Left renal cortex interstitium (tissue), 4 donors: ENCODE measurements around the gene ZACN. TPM values are rescaled to one million over a fixed set of nuclear protein-coding genes. Genes with fewer than 3 reads are reported as not detected.
"Not testable (repeated sequence)": the region's sequence is repeated elsewhere in the genome, so short reads cannot be mapped to it uniquely, and the experiment has no call there.

Experiments used
- DNase-seq, 4 donors: peaks; one replicate each; pipeline ENCODE4 v3.0.0-alpha.2; 2013; ENCODE audit warnings: low read depth in 4 of 4, low spot score in 2 of 4, missing footprints in 1 of 4
- polyA plus RNA-seq, 4 donors: library from polyadenylated mRNA; unstranded; fragments of 120-200 nt; gene quantifications; one replicate each; pipeline ENCODE4 v1.2.1, GENCODE V29; 2013; ENCODE audit not compliant: insufficient read length in 4 of 4

The ZACN gene
- polyA plus RNA-seq, 4 donors: 14.3 to 25.9 (median 21.9) TPM

- no peak for DNase-seq
Observed at GRCh38 chr17:76053246-76054111, 25.5 kb upstream of the ZACN start.

GRCh38 chr17:76054112-76054476, 24.9 kb upstream of the ZACN start:
- DNase-seq: no peak

GRCh38 chr17:76056882-76057281, 22.1 kb upstream of the ZACN start:
- no peak for DNase-seq

DNA sequence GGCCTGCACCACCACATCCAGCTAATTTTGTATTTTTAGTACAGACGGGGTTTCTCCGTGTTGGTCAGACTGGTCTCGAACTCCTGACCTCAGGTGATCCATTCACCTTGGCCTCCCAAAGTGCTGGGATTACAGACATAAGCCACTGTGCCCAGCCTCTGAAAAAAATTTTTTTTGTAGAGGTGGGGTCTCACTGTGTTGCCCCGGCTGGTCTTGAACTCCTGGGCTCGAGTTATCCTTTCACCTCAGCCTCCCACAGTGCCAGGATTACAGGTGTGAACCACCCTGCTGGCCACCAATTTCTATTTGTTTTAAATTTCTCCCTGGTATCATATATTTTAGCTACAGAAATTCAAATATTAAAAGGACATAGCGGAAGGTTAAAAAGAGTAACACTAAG, 20.7 kb upstream of the ZACN start:
- not testable (repeated sequence) for DNase-seq

DNA sequence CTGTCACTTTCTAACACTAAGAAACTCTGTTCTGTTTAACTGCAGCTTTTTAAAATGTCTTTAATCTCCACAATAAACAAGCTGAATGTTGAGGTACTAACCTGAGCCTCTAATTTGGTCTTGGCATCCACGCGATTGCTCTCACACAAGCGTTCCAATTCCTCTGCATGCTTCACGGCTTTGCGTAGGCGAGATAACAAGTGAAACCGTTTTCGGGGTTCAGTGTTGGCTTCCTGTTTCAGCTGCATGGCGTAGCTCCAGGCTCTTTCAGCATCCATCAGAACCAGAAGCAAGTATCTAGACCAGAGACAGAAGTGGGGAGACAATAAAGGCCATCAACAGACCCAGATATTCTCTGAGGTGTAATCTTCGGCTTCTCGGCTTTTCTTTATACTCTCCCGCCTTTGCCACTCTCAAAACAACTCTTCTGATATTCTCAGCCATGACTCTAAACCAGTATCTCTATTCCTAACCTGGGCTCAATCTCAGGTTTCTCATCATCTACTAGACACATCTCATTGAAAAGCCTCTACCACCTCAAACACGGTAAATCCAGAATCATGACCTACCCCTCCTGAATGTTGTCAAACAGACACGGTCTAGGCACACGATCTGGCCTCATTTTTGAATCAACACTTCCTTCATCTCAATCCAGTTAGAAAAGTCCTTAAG, 15.0 kb upstream of the ZACN start:
- no peak for DNase-seq

DNA sequence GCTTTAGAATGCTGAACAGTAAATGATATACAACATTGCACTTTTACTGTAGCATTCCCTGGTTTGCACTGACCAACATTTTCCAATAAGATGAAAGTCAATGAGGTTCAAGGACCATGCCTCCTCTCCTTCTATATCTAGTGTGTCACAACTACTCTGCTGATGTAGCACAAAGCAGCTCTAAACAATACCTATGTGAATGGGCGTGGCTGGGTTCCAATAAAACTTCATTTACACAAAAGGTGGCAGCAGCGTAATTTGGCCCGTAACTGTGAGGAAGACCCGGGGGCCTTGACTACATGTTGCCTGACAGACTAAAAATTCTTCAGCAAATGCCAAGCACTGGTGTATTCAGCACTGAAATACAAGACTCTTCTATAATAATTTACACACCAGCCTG, 13.2 kb upstream of the ZACN start:
- DNase-seq: no peak

DNA sequence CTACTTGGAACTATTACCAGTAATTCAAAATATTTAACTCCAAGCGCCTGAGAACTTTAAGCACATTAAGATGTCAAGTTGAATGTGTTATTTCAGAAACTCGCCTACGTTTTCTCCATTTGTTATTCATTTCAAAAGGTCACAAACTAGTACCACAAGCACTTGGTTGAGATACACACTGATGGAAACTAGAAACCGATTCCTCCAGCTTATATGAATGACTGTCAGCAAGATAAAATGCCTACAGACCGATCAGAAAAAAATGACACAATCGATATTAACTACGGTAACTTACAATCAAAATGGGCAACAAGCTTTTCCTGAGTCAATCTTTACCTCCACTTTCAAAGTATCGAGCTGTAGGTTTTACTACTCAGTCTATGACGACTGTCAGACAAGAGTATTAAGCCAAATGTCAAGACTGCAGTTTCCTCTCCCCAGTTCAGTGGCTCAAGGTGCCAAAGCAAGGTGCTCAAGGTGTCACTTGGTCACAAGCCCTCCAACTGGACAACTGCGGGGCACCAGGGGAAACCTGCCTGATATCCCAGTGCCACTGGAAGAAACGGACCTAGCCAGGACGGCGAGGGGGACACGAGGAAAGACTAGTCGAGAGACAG, 7.3 kb upstream of the ZACN start:
- no peak for DNase-seq

DNA sequence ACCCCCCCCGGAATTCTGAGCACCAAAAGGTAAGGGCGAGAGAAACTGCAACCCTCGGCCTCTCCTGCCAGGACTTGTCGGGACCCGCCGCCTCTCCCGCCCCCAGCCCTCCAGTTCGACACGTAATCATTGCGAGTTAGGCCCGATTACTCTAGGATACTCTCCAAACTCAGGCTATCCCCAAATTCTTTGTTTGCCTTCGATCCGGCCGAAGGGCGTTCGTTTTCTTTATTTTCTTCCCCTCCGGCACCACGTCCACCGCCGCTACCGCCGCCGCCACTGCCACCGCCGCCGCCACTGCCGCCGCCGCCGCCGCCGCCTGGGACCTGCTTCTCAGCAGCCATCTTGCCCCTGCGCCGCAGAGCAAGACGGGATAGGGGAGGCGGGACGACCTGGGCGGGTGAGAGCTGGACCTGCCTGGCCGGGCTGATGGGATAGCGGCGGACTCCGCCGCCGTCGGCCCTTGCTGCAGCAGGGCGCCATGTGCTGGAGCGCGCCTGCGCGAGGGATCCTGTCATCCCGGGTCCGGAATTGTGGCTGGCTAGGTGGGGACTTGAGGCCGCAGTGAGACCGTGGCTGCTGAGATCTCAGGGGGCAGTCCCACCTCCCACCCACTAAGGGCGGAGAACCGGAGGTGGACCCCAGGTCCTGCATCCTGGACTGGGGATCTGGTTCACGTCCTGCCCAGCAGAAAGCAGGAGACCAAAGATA, 6.7 kb upstream of the ZACN start, which contains the start of gene SRP68:
Gene SRP68, minus strand, starts transcription at position 370 of the 711 bp plus-strand sequence. Its CDS starts 26 bp downstream, at position 344.
- peak; percentile 59 to 84 (median 72) for DNase-seq

GRCh38 chr17:76074390-76075363, 4.3 kb upstream of the ZACN start, which contains the start of gene GALR2:
TSS of gene GALR2 (plus strand) at chr17:76074781. CDS start at chr17:76074884, 103 bp downstream.
- DNase-seq: no peak

- no peak for DNase-seq
Observed at GRCh38 chr17:76075364-76076145, 3.4 kb upstream of the ZACN start.

- DNase-seq: no peak
Observed at GRCh38 chr17:76076146-76076764, 2.7 kb upstream of the ZACN start.

DNA sequence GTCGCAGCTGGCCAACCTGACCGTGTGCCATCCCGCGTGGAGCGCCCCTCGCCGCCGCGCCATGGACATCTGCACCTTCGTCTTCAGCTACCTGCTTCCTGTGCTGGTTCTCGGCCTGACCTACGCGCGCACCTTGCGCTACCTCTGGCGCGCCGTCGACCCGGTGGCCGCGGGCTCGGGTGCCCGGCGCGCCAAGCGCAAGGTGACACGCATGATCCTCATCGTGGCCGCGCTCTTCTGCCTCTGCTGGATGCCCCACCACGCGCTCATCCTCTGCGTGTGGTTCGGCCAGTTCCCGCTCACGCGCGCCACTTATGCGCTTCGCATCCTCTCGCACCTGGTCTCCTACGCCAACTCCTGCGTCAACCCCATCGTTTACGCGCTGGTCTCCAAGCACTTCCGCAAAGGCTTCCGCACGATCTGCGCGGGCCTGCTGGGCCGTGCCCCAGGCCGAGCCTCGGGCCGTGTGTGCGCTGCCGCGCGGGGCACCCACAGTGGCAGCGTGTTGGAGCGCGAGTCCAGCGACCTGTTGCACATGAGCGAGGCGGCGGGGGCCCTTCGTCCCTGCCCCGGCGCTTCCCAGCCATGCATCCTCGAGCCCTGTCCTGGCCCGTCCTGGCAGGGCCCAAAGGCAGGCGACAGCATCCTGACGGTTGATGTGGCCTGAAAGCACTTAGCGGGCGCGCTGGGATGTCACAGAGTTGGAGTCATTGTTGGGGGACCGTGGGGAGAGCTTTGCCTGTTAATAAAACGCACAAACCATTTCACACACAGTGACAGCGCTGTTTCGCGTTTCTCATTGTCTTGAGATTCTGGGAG, 2.0 kb upstream of the ZACN start:
- no peak for DNase-seq

DNA sequence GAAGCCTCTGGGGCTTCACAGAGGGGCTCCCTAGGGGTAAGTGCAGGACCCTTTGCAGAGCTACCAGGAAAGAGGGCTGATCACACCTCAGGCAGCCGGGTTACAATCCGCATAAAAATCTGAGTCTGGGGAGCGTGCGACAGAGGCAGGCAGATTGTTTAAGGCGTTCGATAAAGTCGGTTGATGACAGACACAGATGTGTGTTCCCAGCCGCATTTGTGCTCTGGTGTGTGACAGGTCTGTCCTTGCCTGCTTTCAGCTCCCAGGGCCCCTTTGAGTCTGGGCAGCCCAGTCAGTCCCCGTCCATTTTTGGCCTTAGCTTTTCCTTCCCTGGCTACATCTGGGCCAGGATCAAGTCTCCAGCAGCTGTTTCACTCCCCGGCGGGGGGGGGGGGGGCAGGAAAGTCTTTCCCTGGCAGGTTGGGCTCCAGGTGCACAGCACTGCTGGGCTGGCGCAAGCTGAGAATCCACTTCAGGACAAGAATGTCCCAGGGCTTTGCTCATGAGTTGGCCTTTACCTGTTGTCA, 1.3 kb upstream of the ZACN start:
- DNase-seq: no peak

- DNase-seq: not testable (repeated sequence)
Observed at GRCh38 chr17:76078370-76078769, 612 bp upstream of the ZACN start.

DNA sequence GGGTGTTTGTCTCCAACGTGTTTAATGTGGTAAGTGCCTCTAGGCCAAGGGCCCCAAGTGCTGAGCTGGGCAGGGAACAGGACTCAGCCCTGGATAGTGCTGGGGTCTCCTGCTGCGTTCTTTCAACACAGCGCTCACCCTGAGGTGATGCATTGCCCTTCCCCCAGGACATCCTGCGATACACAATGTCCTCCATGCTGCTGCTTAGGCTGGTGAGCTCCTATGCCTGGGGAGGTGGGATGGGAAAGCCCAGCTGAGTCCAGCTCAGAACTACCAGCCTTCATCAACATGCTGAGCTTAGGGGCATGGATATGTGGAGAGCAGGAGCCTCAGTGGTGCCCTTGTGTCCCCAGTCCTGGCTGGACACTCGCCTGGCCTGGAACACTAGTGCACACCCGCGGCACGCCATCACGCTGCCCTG, 563 bp downstream of the ZACN start:
- DNase-seq: no peak

DNA sequence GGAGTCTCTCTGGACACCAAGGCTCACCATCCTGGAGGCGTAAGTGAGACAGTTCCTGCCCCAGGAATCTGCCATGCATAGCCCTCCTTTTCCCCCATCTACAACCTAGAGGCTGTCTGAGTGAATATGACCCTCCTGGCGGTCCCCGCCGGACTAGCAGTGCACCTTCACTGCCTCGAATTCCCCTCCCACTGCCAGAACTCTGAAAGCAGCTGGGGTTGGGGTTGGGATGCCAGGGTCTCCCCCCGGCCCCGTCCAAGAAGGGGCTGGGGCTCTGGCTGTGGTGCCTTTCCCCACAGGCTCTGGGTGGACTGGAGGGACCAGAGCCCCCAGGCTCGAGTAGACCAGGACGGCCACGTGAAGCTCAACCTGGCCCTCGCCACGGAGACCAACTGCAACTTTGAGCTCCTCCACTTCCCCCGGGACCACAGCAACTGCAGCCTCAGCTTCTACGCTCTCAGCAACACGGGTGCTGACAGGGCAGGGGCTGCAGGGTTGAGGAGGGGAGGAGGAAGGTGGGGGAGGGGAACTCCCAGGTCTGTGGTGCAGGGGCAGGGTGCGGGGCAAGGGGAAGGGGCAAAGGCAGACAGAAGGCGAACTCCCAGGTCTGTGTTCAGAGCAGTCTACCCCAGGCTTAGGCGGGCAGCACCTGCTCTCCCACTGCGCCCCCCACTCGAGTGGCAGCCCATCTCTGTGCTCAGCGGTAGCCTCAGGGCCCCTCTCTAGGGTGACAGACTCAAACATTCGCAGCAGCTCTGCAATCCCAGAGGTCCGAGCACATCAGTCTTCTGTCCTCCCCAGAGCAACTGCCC, 1.2 kb downstream of the ZACN start:
- no peak for DNase-seq
